GM08714 (cell line): ENCODE measurements around the gene TXNRD2.
"Not testable (repeated sequence)": the region's sequence is repeated elsewhere in the genome, so short reads cannot be mapped to it uniquely, and the experiment has no call there.

ENCODE experiments used
- H3K4me3 ChIP-seq: fragments of 200-500 bp; sonication (Bioruptor generic); 2 replicates; pipeline ENCODE4 v1.5.1; 2014; ENCODE audit warnings: mild to moderate bottlenecking, low read length, inconsistent platforms
- ZNF274 ChIP-seq: IDR thresholded peaks from 2 replicates; pipeline ENCODE4 v1.6.1; 2012; ENCODE audit warnings: mild to moderate bottlenecking, low read depth, low read length

The TXNRD2 gene

DNA sequence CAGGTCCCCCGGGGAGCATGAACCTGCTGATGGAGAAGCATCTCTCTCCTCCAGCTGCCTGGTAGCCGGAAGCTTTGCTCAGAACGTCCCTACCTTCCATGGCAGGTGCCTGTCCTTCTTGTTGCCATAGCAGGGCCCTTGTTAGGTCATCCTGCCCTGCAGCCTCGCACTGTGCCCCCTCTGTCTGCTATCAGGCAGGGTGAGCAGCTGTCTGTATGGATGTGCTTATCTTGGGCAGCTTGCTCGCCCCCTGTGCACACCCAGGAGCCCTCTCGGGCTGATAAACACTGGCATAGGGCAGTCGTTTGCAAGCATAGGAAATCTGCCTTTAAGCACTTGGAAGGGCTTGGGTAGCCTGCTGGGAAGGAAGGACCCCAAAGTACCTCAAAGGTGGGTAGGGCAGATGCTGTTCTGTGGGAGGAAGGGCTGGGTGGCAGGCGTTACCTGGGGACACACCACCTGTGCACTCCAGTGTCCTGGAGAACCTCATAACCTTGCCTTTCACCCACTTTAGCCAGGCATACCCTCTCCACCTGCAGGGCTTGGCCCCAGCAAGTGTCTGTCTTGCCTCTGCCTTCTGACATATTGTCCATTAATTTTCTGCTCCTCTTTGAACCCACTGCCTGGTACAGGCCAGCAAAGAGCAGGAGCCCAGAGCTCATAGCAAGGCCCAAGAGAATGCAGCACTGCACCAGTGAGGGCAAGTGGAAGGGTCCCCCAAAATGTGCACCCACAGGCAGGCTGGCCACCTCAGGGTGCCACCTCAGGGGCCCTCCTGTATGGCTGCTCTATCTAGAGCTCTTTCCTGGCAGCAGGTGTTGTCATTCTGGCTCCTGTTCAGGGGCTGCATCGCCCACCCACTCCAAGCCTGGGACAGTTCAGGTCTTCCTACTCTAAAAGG is 8.0 kb downstream of the TXNRD2 start:
- no peak overlapping the region for H3K4me3 ChIP-seq
- no peak for TF ChIP-seq ZNF274

DNA sequence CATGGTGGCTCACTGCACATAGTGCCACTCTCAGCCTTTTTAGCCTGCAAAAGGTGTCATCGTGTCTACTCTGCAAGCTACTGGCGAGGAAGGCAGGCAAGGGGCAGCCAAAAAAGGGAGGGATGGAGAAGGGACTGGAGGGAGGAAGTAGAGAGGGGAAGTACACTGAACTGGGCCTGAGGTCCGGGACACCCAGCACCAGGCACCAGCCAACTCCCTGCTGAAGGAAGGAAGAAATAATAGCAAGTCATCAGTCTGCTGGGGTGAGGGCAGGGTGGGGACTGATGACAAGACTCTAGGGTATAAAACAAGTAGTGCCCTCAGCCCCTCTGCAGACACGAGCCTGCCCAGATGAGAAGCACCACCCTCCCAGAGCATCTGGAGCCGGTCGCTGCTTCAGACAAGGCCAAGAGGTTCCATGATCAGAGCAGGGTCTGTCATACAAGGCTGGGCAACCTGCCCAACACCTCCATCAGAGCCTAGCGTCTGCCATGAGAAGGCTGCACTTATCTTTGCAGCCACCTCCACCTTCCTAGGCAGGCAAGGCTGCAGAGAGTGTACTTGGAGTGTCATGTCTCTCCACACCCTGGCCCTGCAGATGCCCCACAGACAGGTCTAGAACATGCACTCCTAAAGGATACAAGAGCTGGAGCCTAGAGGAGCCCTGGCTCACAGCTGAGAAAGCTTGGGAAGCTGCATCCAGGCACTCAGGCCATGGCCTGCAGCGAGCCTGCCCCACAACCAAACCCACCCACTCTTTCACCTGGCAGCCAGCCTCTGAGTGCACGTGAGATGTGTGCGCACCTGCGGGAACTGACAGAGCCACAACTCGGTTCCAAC is 9.0 kb downstream of the TXNRD2 start:
- no peak overlapping the region for H3K4me3 ChIP-seq
- no peak for TF ChIP-seq ZNF274

DNA sequence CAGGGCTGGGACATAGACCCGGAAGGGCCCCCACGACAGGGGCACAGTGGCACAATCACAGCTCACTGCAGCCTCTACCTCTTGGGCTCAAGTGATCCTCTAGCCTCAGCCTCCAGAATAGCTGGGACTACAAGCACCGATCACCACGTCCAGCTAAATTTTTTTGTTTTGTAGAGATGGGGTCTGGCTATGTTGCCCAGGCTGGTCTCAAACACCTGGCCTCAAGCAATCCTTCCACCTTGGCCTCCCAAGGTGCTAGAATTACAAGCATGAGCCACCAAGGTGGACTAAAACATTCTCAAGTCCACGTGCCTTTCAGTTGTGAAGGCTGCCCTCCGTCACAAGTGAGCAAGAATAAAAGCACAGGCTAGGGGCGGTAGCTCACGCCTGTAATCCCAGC is 10.1 kb downstream of the TXNRD2 start:
- no peak overlapping the region for H3K4me3 ChIP-seq

DNA sequence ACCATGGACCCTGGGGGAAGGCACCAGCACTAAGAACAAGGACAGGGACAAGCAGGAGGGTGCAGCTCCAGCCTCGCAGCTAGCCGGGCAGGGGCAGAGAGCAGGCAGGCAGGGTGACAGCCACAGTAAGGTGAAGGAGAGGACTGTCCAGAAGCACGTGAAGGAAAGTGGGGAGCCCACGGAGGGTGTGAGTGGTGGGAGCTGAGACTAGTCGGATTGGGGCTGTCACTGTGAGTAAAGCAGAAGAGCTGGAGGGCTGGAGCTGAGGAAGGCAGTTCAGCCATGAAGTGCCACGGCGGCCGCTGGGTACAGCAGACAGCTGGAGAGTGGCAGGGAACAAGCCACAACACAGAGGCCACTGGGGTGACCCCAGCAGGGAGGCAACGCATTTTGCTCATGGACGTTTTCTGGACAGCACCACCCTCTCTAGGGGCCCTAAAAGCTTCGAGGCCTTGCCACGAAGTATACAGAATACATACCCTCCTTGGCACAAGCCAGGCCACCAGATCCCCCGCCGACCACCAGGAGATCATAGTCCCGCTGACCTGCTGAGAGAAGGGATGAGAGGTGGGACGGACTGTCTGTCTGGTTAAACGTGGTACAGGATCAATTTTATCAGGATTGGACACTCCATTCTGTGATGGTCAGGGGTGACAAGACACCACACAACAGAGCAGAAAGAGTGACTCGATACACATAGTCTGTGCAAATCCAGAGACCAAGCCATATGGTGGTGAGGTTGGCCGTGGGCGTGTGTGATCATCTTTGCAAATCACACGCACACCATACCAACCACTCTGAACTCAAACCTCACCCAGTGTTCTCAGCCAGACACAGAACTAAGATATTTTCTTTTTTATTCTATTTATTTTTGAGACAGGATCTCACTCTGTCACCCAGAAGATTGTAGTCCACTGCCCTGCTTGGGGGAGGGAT is 10.8 kb downstream of the TXNRD2 start:
- no peak for TF ChIP-seq ZNF274
- no peak overlapping the region for H3K4me3 ChIP-seq

More for the DNA sequence above, 10.1 kb downstream of the TXNRD2 start:
- TF ChIP-seq ZNF274, result no peak

DNA sequence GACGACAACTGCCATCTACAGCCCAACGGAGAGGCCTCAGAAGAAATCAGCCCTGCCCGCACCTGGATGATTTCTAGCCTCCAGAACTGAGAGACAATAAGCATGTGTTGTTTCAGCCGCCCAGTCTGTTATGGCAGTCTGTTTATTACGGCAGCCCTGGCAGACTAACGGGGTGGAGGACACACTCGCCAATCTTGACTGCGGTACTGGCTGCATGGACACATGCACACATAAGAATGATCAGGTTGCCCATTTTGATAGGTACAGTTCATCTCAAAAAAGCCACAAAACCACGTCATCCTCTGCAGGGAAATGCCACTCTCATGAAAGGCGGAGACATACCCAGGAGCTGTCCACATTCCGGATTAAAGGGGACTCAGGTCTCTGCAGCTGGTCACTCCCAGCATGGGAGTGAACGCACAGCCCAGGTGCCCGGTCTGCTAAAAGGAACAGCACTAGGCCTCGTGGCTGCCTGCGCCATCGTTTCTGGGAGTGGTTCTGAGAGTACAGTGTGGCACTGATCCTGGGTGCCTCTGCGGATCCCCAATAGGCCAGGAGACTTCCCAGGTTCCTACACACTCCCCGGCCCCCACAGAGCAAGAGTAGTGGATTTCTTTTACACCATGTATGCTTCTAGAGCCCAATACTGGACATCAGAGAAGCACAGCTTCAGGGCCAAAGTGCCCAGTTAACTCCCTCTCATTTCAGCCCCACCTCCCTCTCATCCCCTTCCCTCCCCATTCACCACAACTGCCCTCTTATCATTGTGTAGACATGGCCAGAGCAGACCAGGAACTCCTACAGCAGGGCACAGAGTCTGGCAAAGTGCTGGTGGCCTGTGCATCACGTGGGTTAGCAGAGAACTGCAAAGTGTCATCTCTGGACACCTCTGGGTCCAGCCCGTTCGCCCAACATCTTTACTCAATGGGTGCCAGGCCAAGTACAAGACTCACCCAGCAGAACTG is 11.8 kb downstream of the TXNRD2 start:
- no peak for TF ChIP-seq ZNF274
- H3K4me3 ChIP-seq, result no peak overlapping the region

DNA sequence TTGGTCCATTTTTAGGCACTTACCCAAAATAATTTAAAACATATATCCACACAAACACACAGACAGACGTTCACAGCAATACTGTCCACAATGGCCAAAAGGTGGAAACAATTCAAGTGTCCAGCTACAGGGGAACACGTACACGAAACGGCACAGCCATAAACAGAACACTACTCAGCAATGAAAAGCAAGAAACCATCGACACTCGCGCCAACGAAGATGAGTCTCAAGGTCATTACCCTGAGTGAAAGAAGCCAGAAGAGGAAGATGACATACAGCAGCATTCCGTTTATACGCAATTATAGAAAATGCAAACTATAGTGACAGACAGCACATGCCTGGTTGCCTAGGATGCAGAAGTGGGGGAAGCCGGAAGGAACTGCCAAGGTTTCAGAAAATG is 13.4 kb downstream of the TXNRD2 start:
- H3K4me3 ChIP-seq, result no peak overlapping the region
- TF ChIP-seq ZNF274, result no peak

DNA sequence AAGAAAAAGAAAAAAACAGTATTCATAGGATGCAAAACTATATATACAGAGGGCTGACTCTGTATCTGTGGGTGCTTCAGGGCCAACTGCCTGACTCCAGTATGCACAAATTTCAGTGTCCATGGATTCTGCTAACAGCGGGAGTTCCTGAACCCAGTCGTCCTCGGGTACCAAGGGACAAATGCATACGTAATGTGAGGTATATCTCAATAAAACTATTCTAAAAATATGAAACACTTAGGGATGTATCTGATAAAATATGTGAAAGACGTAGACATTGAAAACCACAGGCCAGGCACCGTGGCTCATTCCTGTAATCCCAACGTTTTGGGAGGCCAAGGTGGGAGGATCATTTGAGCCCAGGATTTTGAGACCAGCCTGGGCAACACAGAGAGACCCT is 13.9 kb downstream of the TXNRD2 start:
- no peak for TF ChIP-seq ZNF274
- H3K4me3 ChIP-seq, result no peak overlapping the region

DNA sequence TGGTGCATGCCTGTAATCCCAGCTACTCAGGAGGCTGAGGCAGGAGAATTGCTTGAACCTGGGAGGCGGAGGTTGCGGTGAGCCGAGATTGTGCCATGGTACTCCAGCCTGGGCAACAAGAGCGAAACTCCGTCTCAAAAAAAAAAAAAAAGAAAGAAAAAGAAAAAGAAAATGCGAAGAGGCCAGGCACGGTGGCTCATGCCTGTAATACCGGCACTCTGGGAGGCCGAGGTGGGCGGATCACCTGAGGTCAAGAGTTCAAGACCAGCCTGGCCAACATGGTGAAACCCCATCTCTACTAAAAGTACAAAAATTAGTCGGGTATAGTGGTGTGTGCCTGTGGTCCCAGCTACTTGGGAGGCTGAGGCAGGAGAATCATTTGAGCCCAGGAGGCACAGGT is 15.6 kb downstream of the TXNRD2 start:
- H3K4me3 ChIP-seq, result not testable (repeated sequence)

DNA sequence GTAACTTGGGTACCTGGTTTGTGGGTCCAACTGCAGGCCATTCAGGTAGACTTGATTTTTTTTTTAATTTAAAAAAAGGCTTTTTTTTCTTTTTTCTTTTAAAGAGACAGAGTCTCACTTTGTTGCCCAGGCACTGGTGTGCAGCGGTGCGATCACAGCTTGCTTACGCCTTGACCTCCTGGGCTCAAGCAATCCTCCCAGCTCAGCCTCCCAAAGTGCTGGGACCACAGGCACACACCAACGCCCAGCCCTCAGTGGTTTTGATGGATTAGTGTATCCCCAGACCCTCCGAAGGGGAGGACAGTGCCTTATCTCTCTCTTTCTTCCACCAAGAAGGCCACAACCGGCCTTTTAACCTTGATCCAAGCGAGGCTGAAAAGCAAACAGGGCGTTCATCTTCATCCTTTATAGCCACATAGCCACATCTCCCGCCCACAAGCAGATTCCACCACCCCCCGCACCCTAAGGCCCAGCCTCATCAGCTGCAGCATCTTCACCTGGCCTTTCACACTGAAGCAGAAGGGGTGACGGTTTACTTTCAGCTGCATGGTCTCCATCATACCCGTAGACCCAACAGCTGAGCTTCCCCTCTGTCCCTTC is 17.6 kb downstream of the TXNRD2 start:
- H3K4me3 ChIP-seq, result no peak overlapping the region
- no peak for TF ChIP-seq ZNF274

DNA sequence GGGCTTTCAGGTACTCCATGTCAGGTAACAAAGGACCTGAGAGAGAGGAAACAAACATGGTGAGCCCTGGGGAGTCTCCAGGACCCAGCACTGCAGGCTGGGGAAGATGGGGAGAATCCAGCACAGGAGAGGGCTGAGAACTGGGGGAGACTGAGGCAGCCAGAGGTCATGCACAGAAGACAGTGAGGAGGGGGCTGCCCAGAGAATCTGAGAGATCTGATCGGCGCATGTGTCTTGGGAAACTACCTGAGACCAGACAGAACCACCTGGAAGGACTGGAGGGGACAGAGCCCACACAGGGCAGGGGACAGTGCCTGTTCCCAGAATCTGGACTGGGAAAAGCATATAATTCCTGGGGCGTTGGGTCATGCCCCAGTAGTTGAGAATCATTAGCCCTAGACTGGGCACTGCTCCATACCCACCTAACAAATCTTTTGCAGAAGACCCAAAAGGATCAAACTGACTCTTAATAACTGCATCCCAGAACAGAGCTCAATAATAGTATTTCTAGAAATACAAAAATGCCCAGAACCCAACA is 20.0 kb downstream of the TXNRD2 start:
- H3K4me3 ChIP-seq, result no peak overlapping the region
- no peak for TF ChIP-seq ZNF274

DNA sequence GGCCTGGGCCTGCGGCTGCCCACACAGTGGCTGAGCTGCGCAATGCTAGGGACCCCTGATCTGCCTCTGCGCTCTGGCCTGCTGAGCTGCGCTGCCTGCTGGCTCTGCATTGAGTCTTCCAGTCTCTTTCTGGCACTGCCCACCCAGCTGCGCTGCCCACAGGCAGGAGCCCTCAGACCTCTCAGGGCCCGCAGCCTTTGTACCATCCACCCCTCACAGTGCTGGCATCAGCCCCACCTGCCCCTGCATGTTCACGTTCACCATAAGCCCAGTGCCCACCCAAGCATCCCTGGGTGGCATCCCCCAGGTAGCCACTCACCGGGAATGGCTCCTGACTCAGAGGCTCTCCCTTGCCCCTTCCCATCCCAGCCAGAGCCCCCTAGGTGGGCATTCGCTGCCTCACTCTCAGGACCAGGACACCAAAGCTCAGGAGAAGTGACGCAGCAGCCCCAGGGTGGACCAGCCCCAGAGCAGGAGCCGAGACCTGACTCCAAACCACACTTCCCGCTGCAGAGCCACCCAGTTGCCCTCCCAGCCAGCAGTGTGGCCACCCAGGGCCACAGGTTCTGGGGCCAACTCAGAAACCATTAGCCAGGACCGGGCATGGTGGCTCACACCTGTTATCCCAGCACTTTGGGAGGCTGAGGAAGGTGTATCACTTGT is 21.8 kb downstream of the TXNRD2 start:
- no peak for TF ChIP-seq ZNF274

More for the DNA sequence above, 21.8 kb downstream of the TXNRD2 start:
- no peak overlapping the region for H3K4me3 ChIP-seq
